ENCODE results near the gene C9orf78.

The C9orf78 gene

GRCh38 chr9:129839324-129840023 lies 4.4 kb upstream of the C9orf78 start:
- no peak for DNase-seq

DNA sequence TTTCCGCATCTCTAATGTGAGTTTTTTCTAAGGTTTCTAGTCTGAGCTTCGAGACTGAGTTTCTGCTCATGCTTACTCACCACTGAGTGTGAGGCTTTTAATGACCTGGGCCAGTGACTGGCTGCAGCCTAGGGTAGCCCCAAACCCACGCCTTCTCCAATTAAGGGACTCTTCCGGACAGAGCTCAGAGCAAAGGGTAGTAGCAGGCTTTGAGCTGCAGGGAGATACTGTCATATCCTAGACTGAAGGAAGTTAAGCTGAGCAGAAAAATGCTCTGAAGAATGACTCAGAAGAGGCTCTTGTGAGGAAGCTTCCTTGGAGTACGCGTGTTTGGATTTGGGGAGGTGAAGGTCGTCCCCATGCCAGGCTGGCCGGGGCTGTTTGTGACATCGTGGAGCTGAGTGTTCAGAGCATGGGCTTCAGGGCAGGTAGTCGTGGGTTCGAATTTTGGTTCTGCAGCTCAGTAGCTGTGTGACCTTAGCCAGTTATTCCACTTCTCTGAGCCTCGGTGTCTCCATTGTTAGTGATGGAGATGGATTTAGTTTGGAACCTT lies 3.7 kb upstream of the C9orf78 start:
- DNase-seq = no peak

GRCh38 chr9:129836311-129837007 lies 1.4 kb upstream of the C9orf78 start:
- DNase-seq = peak; percentile 53

DNA sequence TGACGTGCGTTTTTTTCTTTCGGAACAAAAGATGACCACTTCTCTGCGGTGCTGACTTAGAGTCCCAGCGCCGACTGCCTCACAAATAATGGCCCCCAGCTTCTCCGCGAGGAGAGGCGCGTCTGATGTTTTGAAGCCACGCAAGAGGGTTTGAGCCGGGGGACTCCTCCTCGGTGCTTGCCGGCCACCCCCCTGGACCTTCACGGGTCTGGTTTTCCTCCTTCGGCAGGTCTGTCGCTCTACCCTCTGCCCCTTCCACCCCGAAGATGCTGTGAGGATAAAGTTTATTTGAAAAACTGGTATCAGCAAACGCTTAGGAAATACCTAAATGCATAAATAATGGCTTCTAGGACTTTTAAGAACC lies 767 bp upstream of the C9orf78 start:
- no peak for DNase-seq

DNA sequence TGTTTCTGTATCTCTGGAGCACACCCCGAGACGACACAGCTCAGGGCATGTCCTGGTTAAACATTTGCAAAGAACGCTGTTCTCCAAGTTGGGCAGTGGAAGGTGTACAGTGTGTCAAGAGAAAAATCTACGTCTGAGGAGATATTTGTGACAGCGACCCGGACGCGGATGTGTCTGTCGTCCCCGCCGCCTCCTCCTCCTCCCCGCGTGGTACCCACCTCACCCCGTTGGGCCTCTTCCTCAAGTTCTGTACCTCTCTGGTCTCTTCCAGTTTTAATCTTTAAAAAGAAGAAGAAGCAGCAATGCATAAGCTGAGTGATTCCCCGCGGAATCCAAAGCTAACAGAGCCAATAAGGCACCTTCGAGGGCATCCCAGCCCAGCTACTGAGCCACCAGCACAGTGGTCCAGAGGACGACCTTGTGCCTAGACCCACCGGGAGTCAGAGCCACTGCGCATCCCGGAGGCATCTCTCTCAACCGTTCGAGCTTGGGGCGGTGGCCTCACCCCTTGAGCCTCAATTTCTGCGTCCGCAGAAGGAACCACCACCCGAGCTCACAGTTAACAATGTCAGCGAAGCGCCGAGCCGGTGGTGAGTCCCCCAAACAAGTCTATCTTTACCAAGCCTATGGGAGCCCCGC lies 467 bp downstream of the C9orf78 start:
- peak; percentile 48 for DNase-seq

GRCh38 chr9:129832982-129833381 lies 2.1 kb downstream of the C9orf78 start:
- no peak for DNase-seq

- no peak for DNase-seq
These were observed 6.1 kb downstream of the C9orf78 start for GRCh38 chr9:129828969-129829368.

DNA sequence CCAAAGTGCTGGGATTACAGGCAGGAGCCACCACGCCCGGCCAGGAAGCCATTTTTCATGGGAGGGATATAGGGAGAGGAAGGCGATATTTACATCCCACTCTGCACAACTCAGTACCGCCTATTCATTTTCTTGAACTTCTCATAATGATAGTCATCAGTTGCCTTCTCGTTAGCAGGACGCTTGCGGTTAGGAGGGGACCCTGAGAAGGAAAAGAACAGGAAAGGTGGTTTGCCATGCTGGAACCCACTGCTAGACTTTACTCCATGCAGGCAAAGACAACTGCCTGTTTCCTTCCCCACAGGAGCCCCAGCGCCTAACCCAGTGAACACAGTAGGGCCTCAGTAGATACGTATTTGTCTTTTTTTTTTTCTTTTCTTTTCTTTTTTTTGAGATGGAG lies 7.0 kb downstream of the C9orf78 start:
- no peak for DNase-seq

DNA sequence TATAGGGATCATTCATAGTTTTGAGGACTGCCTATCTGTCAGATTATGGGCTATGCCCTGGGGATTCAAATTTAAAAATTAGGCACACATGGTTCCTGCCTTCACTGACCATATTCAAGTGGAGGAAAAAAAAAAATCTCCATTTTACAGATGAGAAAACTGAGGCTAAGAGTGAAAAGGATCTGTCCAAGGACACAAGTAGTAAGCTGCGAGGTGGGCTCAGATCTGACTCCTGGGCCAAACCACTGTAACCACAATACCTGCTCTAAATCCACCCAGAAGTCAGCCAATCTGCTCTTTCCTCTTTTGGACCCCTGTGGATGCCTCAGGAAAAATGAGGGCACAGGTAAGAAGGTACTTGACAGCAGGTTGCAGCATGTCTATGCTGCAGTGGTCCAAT lies 8.3 kb downstream of the C9orf78 start:
- no peak for DNase-seq

DNA sequence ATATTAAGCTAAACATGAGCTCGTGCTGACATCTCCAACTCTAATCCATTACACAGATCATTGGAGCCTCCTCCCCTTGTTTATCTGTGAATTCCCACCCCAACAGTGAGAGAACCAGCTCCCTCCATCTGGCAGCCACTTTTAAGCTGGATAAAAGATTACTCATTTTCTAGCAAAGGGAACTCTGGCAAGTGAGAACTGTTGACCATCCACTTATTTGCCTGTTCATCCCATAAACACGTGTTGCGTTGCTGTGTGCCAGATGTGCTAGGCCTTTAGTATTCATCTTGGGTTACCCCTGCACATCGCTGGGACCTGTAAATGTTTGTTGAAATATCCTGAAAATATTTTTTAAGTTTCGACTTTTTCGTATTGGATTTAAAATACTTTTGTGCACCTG lies 8.7 kb downstream of the C9orf78 start:
- DNase-seq = no peak

DNA sequence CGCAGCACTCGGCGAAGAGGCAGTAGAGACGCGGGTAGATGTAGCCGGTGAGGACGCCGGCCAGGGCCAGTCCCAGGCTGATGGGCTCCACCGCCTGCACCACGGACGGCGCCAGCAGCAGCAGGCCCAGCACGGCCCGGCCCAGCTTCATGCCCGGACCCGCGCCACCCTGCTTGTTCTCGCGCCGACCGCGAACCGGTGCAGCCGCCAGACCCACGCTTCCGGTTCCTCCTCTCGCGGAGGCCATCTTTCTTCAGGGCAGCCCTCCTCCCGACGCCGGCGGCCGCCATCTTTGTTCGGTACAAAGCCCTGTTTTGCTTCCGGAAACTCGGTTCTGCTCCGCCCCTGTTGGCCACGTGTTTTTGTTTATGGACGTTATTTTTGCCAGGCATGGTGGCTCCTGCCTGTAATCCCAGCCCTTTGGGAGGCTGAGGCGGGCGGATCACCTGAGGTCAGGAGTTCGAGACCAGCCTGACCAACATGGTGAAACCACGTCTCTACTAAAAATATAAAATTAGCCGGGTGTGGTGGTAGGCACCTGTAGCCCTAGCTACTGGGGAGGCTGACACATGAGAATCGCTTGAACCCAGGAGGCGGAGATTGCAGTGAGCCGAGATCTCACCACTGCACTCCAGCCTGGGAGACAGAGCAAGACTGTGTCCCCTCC lies 11.0 kb downstream of the C9orf78 start, which contains the start of gene TOR1A:
Gene TOR1A (minus strand): TSS at position 202 of the 667 bp plus-strand sequence. CDS start 51 bp downstream, at position 151.
- peak; percentile 89 for DNase-seq

- DNase-seq = no peak
These were observed 11.5 kb downstream of the C9orf78 start for GRCh38 chr9:129823542-129823934.

DNA sequence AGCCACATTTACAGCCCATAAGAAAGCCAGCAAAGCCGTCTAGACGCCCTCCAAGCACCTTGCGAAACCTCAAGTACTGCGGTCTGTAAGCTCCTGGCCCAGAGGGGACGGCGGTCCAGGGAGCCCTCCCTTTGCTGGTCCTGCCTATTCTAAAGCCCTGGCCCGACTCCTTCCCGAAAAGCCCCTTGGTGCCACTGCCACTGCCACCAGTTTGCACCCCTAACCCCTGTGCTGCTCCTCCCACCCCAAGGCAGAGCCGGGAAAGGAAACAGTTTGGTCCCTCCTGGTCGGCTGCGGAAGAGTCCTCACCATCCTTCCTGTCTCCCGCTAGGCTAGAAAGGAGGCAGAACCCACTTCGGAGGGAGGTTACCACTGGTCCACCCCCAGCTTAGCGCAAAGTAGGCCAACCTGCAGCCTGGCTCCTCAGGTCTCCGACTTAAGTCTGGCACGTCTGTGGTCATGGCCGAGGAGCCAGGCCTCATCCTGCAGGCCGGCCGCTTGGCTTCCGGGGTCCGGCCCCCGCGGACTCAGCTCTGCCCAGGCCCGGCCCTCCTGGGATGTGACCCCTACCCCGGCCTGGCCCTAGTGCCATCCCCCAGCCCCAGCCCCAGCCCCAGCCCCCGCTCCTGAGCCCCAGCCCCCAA lies 12.1 kb downstream of the C9orf78 start:
- no peak for DNase-seq

DNA sequence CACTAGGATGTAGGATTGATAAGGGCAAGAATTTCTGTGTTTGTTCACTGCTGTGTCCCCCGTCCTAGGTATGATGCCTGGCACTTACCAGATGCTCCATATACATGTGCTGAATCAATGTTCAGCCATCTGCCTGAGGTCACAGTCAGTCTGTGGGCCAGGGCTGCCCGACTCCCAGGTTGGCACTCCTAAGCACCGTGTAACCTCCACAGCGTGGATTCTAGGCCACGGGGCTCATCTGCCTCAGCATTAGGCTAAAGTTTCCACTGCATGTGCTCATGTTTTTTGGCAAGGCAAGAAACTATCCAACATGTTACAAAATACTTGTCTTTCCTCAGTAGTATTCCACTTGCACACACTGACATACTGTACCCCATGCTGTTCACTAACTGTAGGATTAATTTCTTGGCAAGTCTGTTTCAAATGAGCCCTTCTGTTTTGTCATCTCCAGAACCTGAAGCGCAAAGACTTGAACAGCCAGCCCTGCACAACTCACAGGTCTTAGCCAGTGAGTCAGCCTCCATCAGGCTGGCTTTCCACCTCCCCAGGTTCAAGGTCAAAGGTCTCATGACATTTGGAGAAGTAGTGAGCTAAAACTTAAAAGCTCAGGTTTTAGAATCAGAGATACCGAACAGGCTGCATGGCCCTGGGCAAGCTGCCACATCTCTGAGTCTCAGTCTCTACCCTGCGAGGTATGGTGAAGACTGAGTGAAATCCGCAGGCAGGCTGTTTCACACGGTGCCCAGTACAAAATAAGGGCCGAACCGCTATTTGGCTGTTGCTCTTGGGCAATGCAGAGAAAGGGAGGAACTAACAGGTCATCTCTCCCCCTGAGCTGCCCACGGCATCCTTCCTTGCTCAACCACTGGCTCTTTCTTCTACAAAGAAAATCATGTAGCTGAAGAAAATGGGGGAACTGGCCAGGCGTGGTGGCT lies 18.3 kb downstream of the C9orf78 start:
- DNase-seq = no peak

GRCh38 chr9:129815278-129815677 lies 19.8 kb downstream of the C9orf78 start:
- DNase-seq = no peak

DNA sequence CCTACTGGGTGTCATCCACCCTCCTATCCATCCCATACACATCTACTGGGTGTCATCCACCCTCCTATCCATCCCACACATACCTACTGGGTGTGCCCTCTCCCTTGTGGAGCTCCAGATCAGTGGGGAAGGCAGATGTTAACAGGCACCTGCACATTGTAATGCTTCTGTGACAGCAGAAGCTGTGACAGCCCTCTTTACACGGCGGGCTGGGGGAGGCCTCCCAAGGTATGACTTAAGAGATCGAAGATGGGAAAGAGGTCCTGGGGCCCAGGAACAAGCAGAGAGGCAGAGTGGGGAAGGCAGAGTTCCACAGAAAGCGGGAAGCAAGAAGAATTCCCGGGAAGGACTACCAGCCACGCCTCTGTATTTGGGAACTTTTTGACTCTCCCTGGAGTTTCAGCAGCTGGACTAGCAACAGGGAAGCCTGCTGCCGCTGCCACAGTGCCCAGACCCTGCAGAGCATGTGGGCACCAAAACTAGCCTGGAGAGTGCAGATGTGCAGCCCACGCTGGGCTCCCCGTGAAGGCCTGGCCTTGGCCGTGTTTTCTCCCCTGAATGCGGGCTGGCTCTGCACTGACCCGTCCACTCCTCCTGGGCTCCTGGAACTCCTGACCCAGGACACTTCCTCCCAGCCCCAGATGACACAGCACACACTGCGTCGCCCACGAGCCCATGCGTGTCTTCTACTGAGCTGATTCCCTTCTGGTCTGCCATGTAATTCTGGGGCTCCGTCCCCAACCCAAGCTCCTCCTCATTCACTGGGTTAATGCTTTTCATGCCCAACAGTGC lies 20.4 kb downstream of the C9orf78 start:
- no peak for DNase-seq

GRCh38 chr9:129813661-129814060 lies 21.4 kb downstream of the C9orf78 start:
- no peak for DNase-seq

DNA sequence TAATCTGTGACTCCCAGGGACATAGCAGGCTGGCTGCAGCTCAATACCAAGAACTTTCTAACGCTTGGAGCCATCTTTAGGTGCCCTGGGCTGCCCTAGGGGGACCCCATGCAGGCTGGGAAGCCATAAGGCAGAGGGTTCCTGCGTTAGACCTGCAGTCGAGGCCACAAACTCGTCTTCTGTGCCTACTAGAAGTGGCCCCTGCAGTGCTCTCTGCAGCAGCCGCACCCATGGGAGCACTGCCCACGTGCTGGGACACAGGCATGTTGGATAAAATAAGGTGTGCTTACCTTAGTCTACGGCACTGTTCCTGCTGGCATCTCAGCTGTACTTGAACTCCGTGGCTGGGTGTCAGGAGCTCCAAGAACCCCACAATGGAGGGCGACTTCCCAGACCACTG lies 22.7 kb downstream of the C9orf78 start:
- no peak for DNase-seq

DNA sequence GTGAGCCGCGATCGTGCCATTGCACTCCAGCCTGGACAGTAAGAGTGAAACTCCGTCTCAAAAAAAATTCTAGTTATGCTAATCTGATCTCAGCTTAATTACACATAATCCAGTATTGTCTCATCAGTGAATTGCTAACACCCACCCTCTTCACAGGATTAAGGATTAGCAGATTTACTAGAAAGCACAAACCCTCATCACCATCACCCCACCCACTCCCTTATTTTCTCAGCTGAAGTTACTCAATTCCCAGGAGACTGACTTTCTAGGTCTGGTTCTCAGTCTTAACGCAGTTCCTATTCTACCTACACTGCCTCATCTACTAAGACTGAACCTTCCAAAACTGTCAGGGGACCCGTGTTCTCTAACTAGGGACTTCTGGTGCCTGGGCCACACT lies 23.1 kb downstream of the C9orf78 start:
- no peak for DNase-seq

GRCh38 chr9:129810788-129811187 lies 24.3 kb downstream of the C9orf78 start:
- no peak for DNase-seq

- no peak for DNase-seq
These were observed 25.0 kb downstream of the C9orf78 start for GRCh38 chr9:129810116-129810515.
